ENCODE data around the gene FSTL3. TPM values are rescaled to one million over a fixed set of nuclear protein-coding genes. Genes with fewer than 3 reads are reported as not detected.

The FSTL3 gene
- polyA plus RNA-seq, 1 donor, result 32.9 TPM

DNA sequence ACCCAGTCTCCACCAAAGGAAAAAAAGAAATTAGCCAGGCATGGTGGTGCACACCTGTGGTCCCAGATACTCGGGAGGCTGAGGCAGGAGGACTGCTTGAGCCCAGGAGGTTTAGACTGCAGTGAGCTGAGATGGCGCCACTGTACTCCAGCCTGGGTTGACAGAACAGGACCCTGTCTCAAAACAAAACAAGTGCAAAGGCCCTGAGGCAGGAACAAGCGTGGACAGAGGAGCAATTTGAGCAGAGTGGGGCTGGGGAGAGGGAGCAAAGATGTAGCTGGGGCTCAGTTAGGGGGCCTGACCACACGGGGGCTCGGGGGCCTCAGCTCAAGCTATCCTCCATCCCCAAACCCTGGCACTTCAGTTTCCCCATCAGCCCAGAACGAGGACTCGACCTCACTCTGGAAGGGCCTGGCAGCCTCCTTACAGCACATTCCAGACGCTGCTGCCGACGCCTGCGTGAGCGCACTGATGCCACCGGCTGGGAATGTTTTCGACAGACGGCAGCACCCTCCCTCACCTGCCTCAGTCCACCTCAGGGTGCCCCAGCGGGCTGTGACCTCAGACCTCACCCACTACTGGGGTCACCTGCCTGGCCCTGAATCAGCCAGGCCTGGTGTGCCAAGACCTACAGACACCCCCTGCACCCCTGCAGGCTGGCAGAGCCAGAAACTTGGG lies 41.1 kb upstream of the FSTL3 start:
- H3K4me1 ChIP-seq (ENCODE audit: control insufficient read depth, insufficient read depth, low read length), result peaks cover 29% of the 10 kb centered on the region
- peaks cover 9% of the 10 kb centered on the region for H3K36me3 ChIP-seq (ENCODE audit: control insufficient read depth, insufficient read depth, low read length)
- DNase-seq, result no peak
- peaks cover 14% of the 10 kb centered on the region for H3K27me3 ChIP-seq (ENCODE audit: control insufficient read depth, insufficient read depth, low read length)
- no CpG with 5 or more reads among the region's 16 CpGs for WGBS (ENCODE audit: insufficient coverage, low lambda C conversion rate)
- H3K27ac ChIP-seq (ENCODE audit: low read length), result no peak overlapping the region
- H3K9me3 ChIP-seq (ENCODE audit: control insufficient read depth, low read depth, low read length), result peaks cover 6% of the 10 kb centered on the region
- H3K4me3 ChIP-seq (ENCODE audit: low read length), result no peak overlapping the region

DNA sequence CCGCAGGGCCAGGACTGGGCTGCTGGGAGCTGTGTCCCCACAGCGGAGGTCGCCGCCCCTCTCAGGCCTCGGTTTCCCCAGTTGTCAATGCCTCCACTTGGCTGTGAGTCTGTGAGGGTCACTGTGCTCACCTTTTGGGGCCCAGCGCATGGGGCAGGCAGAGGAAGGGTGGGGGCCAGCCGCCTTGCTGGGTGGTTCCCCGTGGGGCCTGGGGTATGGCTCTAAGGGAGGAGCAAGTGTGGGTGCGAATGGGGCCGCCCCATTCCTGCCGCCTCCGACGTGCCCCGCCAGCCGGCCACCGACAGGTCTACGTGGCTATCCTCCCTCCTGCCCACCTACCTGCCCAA lies 37.3 kb upstream of the FSTL3 start:
- H3K9me3 ChIP-seq (ENCODE audit: control insufficient read depth, low read depth, low read length), result peaks cover 13% of the 10 kb centered on the region
- H3K4me3 ChIP-seq (ENCODE audit: low read length), result no peak overlapping the region
- H3K27ac ChIP-seq (ENCODE audit: low read length), result no peak overlapping the region
- H3K27me3 ChIP-seq (ENCODE audit: control insufficient read depth, insufficient read depth, low read length), result peaks cover 14% of the 10 kb centered on the region
- H3K4me1 ChIP-seq (ENCODE audit: control insufficient read depth, insufficient read depth, low read length), result peaks cover 17% of the 10 kb centered on the region
- WGBS (ENCODE audit: insufficient coverage, low lambda C conversion rate), result no CpG with 5 or more reads among the region's 17 CpGs
- DNase-seq, result no peak
- H3K36me3 ChIP-seq (ENCODE audit: control insufficient read depth, insufficient read depth, low read length), result peaks cover under 1% of the 10 kb centered on the region

DNA sequence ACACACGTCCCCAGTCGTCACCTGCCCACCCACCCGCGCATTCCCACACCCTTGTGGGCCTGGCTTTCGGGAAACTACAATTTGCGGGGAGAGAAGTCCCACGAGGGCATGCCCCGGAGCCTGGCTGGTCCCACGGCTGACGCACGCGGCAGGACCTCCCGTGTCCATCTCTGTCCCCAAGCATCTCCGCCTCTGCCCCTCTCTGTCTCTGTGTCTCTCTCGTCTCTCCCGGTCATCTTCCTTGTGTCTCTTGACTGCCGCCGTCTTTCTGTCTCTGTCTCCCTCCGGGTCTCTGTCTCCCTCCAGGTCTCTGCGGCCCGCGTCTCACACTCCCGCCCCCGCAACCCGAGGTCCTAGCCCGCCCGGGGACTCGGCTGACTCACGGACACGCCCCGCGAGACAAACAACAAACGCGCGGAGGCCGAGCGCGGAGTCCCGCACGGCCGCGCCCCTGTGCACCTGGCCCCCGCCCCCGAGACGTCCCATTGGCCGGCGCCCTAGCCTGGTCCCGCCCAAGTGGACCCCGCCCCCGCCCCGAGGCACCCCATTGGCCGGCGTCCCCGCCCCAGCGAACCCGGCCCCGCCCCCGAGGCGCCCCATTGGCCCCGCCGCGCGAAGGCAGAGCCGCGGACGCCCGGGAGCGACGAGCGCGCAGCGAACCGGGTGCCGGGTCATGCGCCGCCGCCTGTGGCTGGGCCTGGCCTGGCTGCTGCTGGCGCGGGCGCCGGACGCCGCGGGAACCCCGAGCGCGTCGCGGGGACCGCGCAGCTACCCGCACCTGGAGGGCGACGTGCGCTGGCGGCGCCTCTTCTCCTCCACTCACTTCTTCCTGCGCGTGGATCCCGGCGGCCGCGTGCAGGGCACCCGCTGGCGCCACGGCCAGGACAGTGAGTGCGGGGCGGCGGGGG lies 36.7 kb upstream of the FSTL3 start, which contains the start of gene FGF22:
Gene FGF22 (plus strand): TSS at position 627 of the 908 bp plus-strand sequence. CDS start 47 bp downstream, at position 674.
- no CpG with 5 or more reads among the region's 109 CpGs for WGBS (ENCODE audit: insufficient coverage, low lambda C conversion rate)
- peaks cover 4% of the 10 kb centered on the region for H3K36me3 ChIP-seq (ENCODE audit: control insufficient read depth, insufficient read depth, low read length)
- peaks cover 14% of the 10 kb centered on the region for H3K27me3 ChIP-seq (ENCODE audit: control insufficient read depth, insufficient read depth, low read length)
- H3K9me3 ChIP-seq (ENCODE audit: control insufficient read depth, low read depth, low read length), result peaks cover 13% of the 10 kb centered on the region
- H3K27ac ChIP-seq (ENCODE audit: low read length), result no peak within 1 kb of the TSS
- H3K4me3 ChIP-seq (ENCODE audit: low read length), result peak within 1 kb of the TSS; percentile 28
- peak; percentile 79 to 86 for DNase-seq
- peaks cover 12% of the 10 kb centered on the region for H3K4me1 ChIP-seq (ENCODE audit: control insufficient read depth, insufficient read depth, low read length)

DNA sequence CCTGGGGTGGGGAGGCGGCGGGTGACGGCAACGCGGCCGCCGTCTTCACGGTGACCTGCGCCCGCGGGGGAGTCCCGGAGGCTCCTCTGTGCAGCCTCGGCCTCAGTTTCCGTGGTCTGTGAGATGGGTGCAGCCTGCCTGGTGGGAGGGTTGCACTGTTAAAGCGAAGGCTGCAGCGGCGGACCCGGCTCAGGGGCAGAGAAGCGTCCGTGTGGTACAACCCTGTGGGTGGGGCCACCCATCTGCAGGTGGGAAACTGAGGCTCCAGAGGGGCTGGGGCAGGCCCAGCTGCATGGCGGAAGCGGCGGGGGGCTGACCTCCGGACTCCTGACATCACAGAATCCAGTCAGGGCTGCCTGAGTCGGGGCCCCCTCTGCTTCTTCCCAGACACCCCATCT lies 36.0 kb upstream of the FSTL3 start:
- Histone ChIP-seq H3K27ac (ENCODE audit: low read length) (no peak overlapping the region), H3K4me3 (ENCODE audit: low read length) (no peak overlapping the region)

DNA sequence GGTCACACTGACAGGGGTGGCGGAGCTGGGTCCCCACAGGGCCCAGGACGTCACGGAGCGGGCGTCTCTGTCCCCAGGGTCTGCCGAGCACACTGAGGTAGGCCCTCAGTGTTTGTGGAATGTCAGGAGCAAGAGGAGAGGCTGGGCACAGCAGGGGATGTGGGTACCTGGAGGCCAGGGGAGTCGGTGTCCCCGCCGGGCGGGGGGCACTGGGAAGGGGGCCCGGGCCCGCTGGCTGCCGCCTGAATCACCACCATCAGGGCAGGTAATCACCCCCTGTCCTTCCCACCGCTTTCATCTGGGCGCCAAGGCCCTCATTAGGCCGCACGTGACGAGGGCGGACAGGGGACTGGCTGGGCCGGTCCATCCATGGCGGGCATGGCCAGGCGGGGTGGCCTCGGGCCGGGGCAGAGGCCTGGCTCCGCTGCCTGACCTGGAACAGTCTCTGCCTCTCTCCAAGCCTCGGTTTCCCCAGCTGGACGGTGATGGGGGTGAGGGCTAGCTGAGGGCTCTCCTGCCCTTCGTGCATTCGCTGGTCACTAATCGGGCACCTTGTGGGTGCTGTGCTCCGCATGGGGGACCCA lies 35.5 kb upstream of the FSTL3 start:
- H3K27me3 ChIP-seq (ENCODE audit: control insufficient read depth, insufficient read depth, low read length), result peaks cover 14% of the 10 kb centered on the region
- H3K36me3 ChIP-seq (ENCODE audit: control insufficient read depth, insufficient read depth, low read length), result peaks cover 10% of the 10 kb centered on the region
- H3K4me1 ChIP-seq (ENCODE audit: control insufficient read depth, insufficient read depth, low read length), result peaks cover 12% of the 10 kb centered on the region
- WGBS (ENCODE audit: insufficient coverage, low lambda C conversion rate), result no CpG with 5 or more reads among the region's 31 CpGs
- DNase-seq, result no peak
- H3K9me3 ChIP-seq (ENCODE audit: control insufficient read depth, low read depth, low read length), result peaks cover 17% of the 10 kb centered on the region
- H3K27ac ChIP-seq (ENCODE audit: low read length), result no peak overlapping the region
- H3K4me3 ChIP-seq (ENCODE audit: low read length), result no peak overlapping the region

More for the DNA sequence above, 36.0 kb upstream of the FSTL3 start:
- H3K9me3 ChIP-seq (ENCODE audit: control insufficient read depth, low read depth, low read length), result peaks cover 16% of the 10 kb centered on the region
- H3K27me3 ChIP-seq (ENCODE audit: control insufficient read depth, insufficient read depth, low read length), result peaks cover 14% of the 10 kb centered on the region
- H3K4me1 ChIP-seq (ENCODE audit: control insufficient read depth, insufficient read depth, low read length), result peaks cover 12% of the 10 kb centered on the region
- peaks cover 9% of the 10 kb centered on the region for H3K36me3 ChIP-seq (ENCODE audit: control insufficient read depth, insufficient read depth, low read length)
- DNase-seq, result no peak
- no CpG with 5 or more reads among the region's 25 CpGs for WGBS (ENCODE audit: insufficient coverage, low lambda C conversion rate)

DNA sequence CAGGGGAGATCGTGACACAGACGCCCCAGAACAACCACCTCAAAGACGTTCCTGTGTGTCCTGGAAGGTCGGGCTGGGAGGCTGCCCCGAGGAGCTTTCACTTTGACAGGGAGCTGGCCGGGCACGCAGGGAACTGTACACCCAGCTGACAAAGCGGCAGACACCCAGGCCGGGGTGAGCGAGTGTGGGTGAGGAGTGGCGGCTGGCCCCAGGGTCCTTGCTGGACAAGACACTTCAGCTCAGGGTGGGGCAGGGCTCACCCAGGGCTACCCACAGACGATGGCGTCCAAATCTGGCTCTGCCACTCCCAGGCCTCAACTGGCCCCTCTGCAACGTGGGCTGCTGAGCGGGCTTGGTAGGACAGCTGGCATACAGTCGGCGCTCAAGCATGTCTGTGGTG lies 34.5 kb upstream of the FSTL3 start:
- peaks cover 23% of the 10 kb centered on the region for H3K9me3 ChIP-seq (ENCODE audit: control insufficient read depth, low read depth, low read length)
- peaks cover 14% of the 10 kb centered on the region for H3K27me3 ChIP-seq (ENCODE audit: control insufficient read depth, insufficient read depth, low read length)
- no peak overlapping the region for H3K27ac ChIP-seq (ENCODE audit: low read length)
- peaks cover 12% of the 10 kb centered on the region for H3K4me1 ChIP-seq (ENCODE audit: control insufficient read depth, insufficient read depth, low read length)
- DNase-seq, result no peak
- no CpG with 5 or more reads among the region's 17 CpGs for WGBS (ENCODE audit: insufficient coverage, low lambda C conversion rate)
- peaks cover 18% of the 10 kb centered on the region for H3K36me3 ChIP-seq (ENCODE audit: control insufficient read depth, insufficient read depth, low read length)
- no peak overlapping the region for H3K4me3 ChIP-seq (ENCODE audit: low read length)

DNA sequence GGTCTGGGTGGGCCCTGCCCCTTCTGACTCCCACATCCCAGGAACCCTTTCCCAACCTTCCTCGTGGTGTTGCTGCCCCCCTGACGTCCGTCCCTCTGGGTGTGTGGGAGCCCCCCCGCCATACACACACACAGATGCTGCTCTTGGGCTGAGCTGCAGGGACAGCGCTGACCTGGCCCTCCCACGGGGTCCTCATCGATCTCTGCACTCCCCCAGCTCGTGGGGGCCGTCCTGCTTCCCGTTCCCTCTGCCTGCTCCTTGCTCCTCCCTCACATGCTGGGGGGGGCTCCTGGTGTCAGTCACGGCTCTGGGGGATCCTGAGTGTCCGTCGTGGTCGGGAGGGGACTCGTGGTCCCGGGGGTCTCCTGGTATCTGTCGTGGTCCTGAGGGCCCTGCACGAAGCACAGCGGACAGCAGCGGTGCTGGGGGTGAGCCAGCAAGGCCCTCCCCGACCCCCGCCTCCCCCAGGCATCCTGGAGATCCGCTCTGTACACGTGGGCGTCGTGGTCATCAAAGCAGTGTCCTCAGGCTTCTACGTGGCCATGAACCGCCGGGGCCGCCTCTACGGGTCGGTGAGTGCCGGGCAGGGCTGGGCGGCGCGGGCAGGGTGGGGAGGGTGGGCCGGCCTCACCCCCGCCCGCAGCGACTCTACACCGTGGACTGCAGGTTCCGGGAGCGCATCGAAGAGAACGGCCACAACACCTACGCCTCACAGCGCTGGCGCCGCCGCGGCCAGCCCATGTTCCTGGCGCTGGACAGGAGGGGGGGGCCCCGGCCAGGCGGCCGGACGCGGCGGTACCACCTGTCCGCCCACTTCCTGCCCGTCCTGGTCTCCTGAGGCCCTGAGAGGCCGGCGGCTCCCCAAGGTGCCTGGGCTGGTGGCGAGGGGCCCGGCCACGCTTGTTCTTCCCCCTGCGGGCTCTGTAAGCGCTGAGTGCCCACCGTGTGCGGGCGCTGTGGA lies 33.1 kb upstream of the FSTL3 start:
- peaks cover 12% of the 10 kb centered on the region for H3K4me1 ChIP-seq (ENCODE audit: control insufficient read depth, insufficient read depth, low read length)
- no peak overlapping the region for H3K4me3 ChIP-seq (ENCODE audit: low read length)
- peaks cover 23% of the 10 kb centered on the region for H3K9me3 ChIP-seq (ENCODE audit: control insufficient read depth, low read depth, low read length)
- no peak for DNase-seq
- peaks cover 11% of the 10 kb centered on the region for H3K27me3 ChIP-seq (ENCODE audit: control insufficient read depth, insufficient read depth, low read length)
- no CpG with 5 or more reads among the region's 70 CpGs for WGBS (ENCODE audit: insufficient coverage, low lambda C conversion rate)
- H3K27ac ChIP-seq (ENCODE audit: low read length), result no peak overlapping the region
- H3K36me3 ChIP-seq (ENCODE audit: control insufficient read depth, insufficient read depth, low read length), result peaks cover 31% of the 10 kb centered on the region

DNA sequence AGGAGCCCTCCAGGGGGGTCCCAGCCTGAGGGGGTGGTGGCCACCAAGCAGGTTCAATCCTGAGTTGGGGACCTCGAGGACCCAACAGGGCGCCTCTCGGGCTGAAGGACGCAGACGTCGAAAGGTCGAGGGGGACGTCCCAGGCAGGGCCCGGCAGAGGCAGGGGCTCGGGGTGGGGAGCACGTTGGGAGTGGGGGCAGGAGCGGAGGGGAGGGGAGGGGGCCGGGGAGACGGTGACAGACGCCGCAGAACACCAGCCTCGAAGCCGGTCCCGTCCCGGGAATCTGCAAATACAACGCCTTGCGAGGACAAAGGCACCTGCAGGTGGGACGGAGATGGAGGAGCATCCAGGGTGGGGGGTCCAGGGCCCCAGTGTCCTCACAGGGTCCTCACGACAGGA lies 32.5 kb upstream of the FSTL3 start:
- Histone ChIP-seq H3K27me3 (ENCODE audit: control insufficient read depth, insufficient read depth, low read length) (peaks cover 5% of the 10 kb centered on the region), H3K36me3 (ENCODE audit: control insufficient read depth, insufficient read depth, low read length) (peaks cover 36% of the 10 kb centered on the region), H3K4me3 (ENCODE audit: low read length) (no peak overlapping the region), H3K27ac (ENCODE audit: low read length) (no peak overlapping the region), H3K9me3 (ENCODE audit: control insufficient read depth, low read depth, low read length) (peaks cover 23% of the 10 kb centered on the region), H3K4me1 (ENCODE audit: control insufficient read depth, insufficient read depth, low read length) (peaks cover 7% of the 10 kb centered on the region)
- no peak for DNase-seq
- WGBS (ENCODE audit: insufficient coverage, low lambda C conversion rate), result no CpG with 5 or more reads among the region's 24 CpGs

DNA sequence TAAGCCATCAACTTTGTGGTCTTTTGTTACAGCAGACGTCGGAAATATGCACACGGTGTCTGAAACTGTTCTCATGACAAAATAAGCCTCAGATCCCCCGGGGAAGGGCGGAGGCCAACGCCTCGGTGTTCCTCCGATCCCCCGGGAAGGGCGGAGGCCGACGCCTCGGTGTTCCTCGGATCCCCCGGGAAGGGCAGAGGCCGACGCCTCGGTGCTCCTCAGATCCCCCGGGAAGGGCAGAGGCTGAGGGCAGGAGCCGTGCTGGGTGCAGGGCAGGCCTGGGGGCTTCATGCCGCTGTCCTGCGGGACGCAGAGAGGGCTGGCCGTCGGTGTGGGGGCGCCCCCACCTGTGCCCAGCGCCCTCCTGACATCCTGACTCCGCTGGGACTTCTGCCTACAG lies 31.8 kb upstream of the FSTL3 start:
- H3K9me3 ChIP-seq (ENCODE audit: control insufficient read depth, low read depth, low read length), result peaks cover 18% of the 10 kb centered on the region
- H3K4me1 ChIP-seq (ENCODE audit: control insufficient read depth, insufficient read depth, low read length), result peaks cover under 1% of the 10 kb centered on the region
- H3K27me3 ChIP-seq (ENCODE audit: control insufficient read depth, insufficient read depth, low read length), result no peaks in the 10 kb centered on the region
- H3K4me3 ChIP-seq (ENCODE audit: low read length), result no peak overlapping the region
- H3K27ac ChIP-seq (ENCODE audit: low read length), result no peak overlapping the region
- H3K36me3 ChIP-seq (ENCODE audit: control insufficient read depth, insufficient read depth, low read length), result peaks cover 42% of the 10 kb centered on the region
- DNase-seq, result no peak
- WGBS (ENCODE audit: insufficient coverage, low lambda C conversion rate), result no CpG with 5 or more reads among the region's 28 CpGs
